Mucosa of rectum (tissue), 2 donors: ENCODE data around the gene TAF5L.

Source experiments
- H3K27ac ChIP-seq, 2 donors: one replicate each; pipeline ENCODE4 v1.7.0; 2013; ENCODE audit warnings: inconsistent platforms in 2 of 2, low read depth in 2 of 2, low read length in 2 of 2
- H3K27me3 ChIP-seq, 2 donors: one replicate each; pipeline ENCODE4 v1.7.0; 2013; ENCODE audit warnings: low read length in 2 of 2; ENCODE audit not compliant: control insufficient read depth in 2 of 2, insufficient read depth in 2 of 2
- H3K36me3 ChIP-seq, 2 donors: one replicate each; pipeline ENCODE4 v1.7.0; 2013; ENCODE audit warnings: low read length in 2 of 2; ENCODE audit not compliant: control insufficient read depth in 2 of 2, insufficient read depth in 2 of 2
- H3K4me1 ChIP-seq, 2 donors: one replicate each; pipeline ENCODE4 v1.7.0; 2013; ENCODE audit warnings: low read length in 2 of 2, mild to moderate bottlenecking in 1 of 2; ENCODE audit not compliant: control insufficient read depth in 2 of 2, insufficient read depth in 2 of 2
- H3K4me3 ChIP-seq, 2 donors: one replicate each; pipeline ENCODE4 v1.7.0; 2013; ENCODE audit warnings: low read length in 2 of 2
- H3K9ac ChIP-seq, 2 donors: one replicate each; pipeline ENCODE4 v1.7.0; 2013; ENCODE audit warnings: low read length in 2 of 2, low read depth in 1 of 2, mild to moderate bottlenecking in 1 of 2
- H3K9me3 ChIP-seq, 2 donors: one replicate each; pipeline ENCODE4 v1.7.0; 2013; ENCODE audit warnings: low read length in 2 of 2; ENCODE audit not compliant: control insufficient read depth in 2 of 2
- donor health status: healthy.
- donor health status: Normal muscosa, but diverticular disease.

Gene TAF5L

DNA sequence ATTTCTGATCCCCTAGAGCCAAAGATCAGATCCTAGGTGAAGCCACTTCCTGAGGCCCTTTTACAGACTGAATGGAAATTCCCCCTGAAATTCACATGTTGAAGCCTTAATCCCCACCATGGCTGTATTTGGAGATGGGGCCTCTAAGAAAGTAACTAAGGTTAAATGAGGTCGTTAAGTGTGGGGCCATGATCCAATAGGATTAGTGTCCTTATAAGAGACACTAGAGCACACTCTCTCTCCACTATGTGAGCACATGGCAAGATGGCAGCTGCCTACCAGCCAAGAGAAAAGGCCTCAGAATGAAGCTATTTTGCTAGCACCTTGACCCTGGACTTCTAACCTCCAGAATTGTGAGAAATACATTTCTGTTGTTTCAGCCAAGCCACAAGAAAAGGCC is 81.3 kb downstream of the TAF5L start:
- Histone ChIP-seq H3K9me3 (no peaks in the 10 kb centered on the region), H3K4me3 (no peak overlapping the region), H3K27me3 (no peaks in the 10 kb centered on the region), H3K4me1 (no peaks in the 10 kb centered on the region), H3K27ac (no peak overlapping the region), H3K36me3 (peaks cover 19 to 37% of the 10 kb centered on the region in 2 donors), H3K9ac (no peak overlapping the region)
